GM10266 (cell line): Measurements from ENCODE around the gene INPP5F.
"Not testable (repeated sequence)": the region's sequence is repeated elsewhere in the genome, so short reads cannot be mapped to it uniquely, and the experiment has no call there.

Experiments used
- DNase-seq: peaks from one replicate; pipeline ENCODE4 v3.0.0; 2012; ENCODE audit errors: extremely low spot score
- CTCF ChIP-seq: IDR thresholded peaks from 2 replicates; pipeline ENCODE4 v1.5.1; 2012; ENCODE audit warnings: mild to moderate bottlenecking, low read depth; ENCODE audit not compliant: control insufficient read depth, insufficient read depth; ENCODE audit errors: missing control alignments

The INPP5F gene

GRCh38 chr10:119863951-119864565 lies 138.2 kb downstream of the INPP5F start:
- TF ChIP-seq CTCF: no peak
- DNase-seq: no peak

- no peak for DNase-seq
These were observed 139.9 kb downstream of the INPP5F start for GRCh38 chr10:119865699-119866240.

GRCh38 chr10:119867317-119867716 lies 141.5 kb downstream of the INPP5F start:
- TF ChIP-seq CTCF: no peak
- no peak for DNase-seq

More at GRCh38 chr10:119865699-119866240, 139.9 kb downstream of the INPP5F start:
- no peak for TF ChIP-seq CTCF

- not testable (repeated sequence) for DNase-seq
These were observed 143.5 kb downstream of the INPP5F start for GRCh38 chr10:119869398-119869797.

- TF ChIP-seq CTCF: no peak
- peak; percentile 56 for DNase-seq
These were observed 146.2 kb downstream of the INPP5F start for GRCh38 chr10:119871881-119872609.

- DNase-seq: no peak
- no peak for TF ChIP-seq CTCF
These were observed 146.7 kb downstream of the INPP5F start, which contains the start of gene MCMBP for GRCh38 chr10:119872610-119872859. Gene MCMBP, minus strand, starts transcription at chr10:119872843. Its CDS starts 259 bp downstream, at chr10:119872584.

- no peak for TF ChIP-seq CTCF
- DNase-seq: peak; percentile 93
These were observed 147.2 kb downstream of the INPP5F start for GRCh38 chr10:119872860-119873681.
